ENCODE results near the gene AFDN.

AFDN gene

GRCh38 chr6:168018664-168019063 is 192.0 kb downstream of the AFDN start:
- no peak for TF ChIP-seq CTCF (conservative IDR thresholded peaks at IDR 0.05)
- no peak overlapping the region for H3K27ac ChIP-seq

- no peak overlapping the region for H3K27ac ChIP-seq
- TF ChIP-seq CTCF (conservative IDR thresholded peaks at IDR 0.05) = no peak
Observed at GRCh38 chr6:168020242-168020641, 193.5 kb downstream of the AFDN start.

GRCh38 chr6:168021581-168021980 is 194.9 kb downstream of the AFDN start:
- no peak overlapping the region for H3K27ac ChIP-seq
- no peak for TF ChIP-seq CTCF (conservative IDR thresholded peaks at IDR 0.05)
